GM20431 (cell line): ENCODE measurements around the gene FLT3LG.

Experiments
- in situ Hi-C: fragments of 300-500 bp; cut with MseI, MboI; formaldehyde crosslinking; loops from one replicate; pipeline ENCODE4 v1.15.0; 2020; ENCODE audit warnings: low sequenced_read_pairs; ENCODE audit not compliant: unreplicated experiment

The FLT3LG gene

DNA sequence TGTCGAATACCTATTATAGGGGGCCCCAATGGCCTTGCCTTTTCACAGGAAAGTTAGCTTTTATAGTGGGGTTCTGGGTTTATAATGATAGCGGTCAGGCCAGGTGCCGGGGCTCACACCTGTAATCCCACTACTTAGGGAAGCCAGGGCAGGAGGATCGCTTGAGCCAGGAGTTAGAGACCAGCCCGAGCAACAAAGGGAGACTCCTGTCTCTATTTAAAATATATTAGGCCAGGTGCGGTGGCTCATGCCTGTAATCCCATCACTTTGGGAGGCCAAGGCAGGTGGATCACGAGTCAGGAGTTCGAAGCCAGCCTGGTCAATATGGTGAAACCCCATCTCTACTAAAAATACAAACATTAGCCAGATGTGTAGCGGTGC lies 29.6 kb downstream of the FLT3LG start:
- in situ Hi-C loops: no loop called here

DNA sequence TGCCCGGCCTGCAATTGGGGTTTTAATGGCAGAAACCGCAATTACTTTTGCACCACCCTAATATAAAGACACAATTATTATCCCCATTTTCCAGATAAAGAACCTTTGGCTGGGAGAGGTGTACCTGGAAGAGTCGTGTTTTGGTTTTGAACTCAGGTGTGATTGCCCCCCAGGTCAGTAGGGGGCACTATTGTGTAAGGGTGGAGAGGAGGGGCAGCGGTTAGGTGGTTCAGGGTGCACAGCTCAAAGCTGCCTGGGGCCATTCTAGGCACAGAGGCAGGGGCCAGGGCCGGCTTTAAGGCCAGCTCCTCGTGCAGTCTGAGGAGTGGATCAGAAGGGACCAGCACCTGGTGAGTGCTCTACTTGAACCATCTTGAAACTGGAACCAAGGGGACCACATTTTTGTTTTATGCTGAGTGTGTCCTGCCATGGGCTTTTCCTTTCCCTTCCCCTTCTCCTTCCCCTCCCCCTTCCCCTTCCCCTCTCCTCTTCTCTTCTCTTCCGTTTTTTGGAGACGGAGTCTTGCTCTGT lies 32.6 kb downstream of the FLT3LG start:
- in situ Hi-C loops: loop anchor here (5.0 kb wide), 1 partner anchor 36 kb away; no protein-coding TSS in a partner anchor

DNA sequence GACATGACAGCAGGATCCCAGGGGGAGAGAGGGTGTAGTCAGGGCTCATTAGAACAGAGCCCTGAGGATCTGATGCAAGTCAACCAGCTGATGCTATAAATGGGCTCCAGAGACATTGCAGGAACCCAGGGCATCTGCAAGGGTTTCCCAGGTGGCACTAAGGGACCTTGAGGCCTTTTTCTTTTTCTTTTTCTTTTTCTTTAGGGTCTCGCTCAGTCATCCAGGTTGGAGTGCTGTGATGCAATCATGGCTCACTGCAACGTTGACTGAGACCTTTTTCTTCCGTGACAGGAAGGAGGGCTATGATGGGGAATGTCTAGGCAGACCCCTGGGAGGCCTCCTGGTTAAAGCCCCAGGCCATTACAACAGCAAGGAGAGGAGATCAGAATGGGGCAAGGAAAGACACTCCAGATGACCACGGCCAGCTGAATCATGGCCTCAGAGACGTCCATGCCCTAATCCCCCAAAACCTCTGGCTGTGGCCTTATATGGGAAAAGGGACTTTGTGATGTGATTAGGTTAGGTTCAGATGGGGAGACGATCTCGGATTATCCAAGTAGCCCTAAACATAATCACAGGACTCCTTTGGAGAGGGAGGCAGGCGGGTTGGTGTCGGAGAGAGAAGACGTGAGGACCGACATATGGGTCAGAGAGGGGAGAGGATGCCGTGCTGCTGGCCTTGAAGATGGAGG lies 33.9 kb downstream of the FLT3LG start:
- in situ Hi-C loops: loop anchor here (5.0 kb wide), 1 partner anchor 34 kb away; no protein-coding TSS in a partner anchor

DNA sequence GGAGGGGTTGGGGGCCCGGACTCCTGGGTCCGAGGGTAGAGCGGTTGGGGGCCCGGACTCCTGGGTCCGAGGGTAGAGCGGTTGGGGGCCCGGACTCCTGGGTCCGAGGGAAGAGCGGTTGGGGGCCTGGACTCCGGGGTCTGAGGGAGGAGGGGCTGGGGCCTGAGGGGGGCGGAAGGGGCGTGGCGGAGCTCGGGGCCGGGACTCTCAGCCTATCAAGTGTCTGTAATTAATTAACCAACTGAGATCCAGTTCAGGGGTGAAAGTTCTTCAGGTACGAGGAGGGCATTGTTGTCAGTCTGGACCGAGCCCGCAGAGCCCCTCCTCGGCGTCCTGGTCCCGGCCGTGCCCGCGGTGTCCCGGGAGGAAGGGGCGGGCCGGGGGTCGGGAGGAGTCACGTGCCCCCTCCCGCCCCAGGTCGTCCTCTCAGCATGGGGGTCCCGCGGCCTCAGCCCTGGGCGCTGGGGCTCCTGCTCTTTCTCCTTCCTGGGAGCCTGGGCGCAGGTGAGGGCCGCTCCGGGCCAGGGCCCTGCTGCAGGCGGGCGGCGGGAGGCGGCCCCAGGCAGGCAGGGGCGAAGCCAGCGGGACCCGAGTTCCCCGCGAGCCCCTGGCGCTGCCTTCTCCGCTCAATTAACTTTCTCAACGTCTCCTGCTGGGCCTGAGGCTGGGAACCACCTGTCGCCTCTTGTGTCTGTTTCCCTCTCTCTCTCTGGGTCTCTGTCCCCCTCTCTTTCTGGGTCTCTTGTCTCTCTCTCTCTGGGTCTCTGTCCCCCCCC lies 39.1 kb downstream of the FLT3LG start:
- in situ Hi-C loops: no loop called here

DNA sequence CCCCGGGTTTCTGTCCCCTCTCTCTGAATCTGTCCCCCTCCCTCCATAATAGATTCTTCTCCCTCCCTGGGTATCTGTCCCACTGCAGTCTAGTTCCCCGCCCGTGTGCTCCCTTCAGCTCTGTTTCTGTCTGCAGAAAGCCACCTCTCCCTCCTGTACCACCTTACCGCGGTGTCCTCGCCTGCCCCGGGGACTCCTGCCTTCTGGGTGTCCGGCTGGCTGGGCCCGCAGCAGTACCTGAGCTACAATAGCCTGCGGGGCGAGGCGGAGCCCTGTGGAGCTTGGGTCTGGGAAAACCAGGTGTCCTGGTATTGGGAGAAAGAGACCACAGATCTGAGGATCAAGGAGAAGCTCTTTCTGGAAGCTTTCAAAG lies 39.7 kb downstream of the FLT3LG start:
- in situ Hi-C loops: no loop called here

DNA sequence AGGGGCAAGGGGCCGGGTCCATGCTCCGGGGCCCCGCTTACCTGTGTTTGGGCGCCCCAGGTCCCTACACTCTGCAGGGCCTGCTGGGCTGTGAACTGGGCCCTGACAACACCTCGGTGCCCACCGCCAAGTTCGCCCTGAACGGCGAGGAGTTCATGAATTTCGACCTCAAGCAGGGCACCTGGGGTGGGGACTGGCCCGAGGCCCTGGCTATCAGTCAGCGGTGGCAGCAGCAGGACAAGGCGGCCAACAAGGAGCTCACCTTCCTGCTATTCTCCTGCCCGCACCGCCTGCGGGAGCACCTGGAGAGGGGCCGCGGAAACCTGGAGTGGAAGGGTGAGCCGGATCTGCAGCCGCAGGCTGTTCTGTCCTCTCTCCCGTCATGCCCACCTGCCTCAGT lies 40.1 kb downstream of the FLT3LG start:
- in situ Hi-C loops: no loop called here

DNA sequence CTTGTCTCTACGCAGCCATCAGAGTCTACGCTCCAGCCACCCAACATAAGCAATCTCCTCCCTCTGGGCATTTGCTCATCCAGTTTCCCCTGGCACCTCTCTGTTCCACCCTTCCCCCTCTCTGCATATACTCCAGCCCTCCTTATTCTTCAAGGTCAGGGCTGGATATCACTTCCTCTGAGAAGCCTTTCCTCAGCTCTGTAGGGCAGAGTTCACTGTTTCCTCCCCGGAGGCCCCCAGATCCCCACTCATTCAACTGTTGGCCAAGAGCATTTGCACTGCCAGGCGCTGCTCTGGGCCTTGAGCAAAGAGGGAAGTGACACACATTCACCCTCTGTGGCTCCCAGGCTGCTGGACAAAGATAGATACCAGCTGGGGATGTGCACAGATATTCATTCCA lies 41.8 kb downstream of the FLT3LG start:
- in situ Hi-C loops: no loop called here

DNA sequence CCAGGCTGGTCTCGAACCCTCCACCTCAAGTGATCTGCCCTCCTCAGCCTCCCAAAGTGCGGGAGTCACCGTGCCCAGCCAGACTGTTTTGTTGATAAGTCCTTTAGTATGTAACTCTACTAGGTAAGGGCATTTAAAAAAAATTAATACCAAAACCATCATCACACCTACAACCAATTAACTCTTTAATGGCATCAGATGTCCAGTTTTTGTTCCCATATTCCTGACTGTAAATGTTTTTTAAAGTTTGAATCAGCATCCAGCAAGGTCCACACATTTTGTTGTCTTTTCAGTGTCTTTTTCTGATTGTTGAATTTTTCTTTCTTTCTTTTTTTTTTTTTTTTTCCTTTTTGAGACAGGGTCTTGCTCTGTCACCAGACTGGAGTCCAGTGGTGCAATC lies 44.0 kb downstream of the FLT3LG start:
- in situ Hi-C loops: no loop called here

DNA sequence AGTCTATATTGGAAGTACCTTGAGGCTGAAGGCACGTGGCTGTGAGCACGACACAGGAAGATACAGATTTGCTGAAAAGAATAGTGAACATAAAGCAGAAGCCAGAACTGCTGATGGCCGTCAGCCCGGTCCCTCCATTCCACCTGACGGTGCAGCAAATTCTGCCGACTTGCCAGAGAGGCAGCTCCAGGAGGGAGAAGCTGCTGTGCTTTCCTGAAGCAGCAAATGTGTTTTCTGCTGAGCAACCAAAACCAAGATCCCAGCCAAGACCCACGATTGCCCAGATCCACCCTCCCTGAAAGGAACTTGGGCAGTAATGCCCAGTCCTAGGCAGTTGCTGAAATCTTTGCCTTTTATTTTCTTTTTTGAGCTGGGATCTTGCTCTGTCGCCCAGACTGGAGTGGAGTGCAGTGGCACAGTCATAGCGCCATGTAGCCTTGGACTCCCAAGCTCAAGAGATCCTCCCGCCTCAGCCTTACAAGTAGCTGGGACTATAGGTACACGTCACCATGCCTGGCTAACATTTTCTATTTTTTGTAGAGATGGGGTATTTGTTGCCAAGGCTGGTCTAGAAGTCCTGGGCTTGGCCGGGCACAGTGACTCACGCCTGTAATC lies 46.8 kb downstream of the FLT3LG start:
- in situ Hi-C loops: no loop called here

DNA sequence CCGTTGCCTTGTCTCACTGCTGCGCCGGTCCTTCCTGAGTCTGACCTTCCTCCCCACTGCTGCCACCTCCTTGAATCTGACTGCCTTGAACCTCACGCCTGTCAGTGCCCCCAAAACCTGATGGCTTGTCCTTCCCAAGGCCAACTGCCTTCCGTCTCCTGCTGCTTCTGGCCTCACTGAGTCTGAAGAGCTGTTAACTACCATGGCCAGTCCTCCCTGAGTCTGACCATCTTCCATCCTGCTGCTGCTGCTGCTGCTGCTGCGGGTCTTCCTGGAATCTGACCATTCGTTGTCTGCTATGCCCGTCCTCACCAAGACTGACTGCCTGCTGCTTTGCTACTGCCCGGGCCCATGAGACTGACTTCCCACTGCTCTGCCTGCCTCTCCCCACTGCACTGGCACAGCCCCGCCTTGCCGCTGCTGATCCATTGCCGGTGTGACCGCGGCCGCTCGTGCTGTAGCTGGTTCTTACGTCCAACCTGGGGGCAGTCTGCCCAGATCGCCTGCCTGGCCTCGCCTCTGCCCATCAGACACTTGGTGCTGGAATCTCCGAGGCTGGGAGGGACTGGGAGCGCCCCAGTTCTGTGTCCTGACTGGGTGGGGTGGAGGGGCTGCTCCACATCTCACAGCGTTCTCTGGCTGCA lies 50.9 kb downstream of the FLT3LG start:
- in situ Hi-C loops: no loop called here

DNA sequence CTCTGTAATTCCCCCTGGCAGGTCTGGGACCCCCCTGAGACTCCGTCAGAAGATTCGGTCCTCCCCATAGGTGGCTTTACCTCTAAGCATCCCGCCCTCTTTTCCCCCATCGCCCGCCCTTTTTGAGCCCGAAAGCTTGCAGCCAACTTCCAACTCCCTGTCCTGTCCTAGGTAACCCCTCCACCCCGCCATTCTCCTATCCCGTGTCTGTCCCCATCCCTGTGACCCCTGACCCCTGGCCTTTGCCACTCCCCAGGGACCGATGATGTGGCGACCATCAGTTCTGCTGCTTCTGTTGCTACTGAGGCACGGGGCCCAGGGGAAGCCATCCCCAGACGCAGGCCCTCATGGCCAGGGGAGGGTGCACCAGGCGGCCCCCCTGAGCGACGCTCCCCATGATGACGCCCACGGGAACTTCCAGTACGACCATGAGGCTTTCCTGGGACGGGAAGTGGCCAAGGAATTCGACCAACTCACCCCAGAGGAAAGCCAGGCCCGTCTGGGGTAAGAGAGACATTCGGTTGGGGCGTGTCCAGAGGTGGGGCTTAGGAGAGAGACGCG lies 54.3 kb downstream of the FLT3LG start:
- in situ Hi-C loops: no loop called here

DNA sequence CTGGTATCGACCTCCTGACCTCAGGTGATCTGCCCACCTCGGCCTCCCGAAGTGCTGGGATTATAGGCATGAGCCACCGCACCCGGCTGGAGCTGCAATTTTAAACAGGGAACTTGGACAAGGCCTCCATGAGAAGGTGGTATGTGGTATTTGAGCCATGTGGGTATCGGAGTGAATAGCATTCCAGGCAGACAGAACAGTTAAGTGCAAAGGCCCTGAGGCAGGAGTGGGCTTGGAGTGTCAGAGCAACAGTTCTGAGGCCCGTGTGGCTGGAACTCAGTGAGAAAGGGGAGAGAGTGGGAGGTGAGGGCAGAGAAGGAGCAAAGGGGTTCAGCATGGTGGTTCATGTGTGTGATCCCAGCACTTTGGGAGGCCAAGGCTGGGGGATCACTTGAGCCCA lies 56.7 kb downstream of the FLT3LG start:
- in situ Hi-C loops: no loop called here

DNA sequence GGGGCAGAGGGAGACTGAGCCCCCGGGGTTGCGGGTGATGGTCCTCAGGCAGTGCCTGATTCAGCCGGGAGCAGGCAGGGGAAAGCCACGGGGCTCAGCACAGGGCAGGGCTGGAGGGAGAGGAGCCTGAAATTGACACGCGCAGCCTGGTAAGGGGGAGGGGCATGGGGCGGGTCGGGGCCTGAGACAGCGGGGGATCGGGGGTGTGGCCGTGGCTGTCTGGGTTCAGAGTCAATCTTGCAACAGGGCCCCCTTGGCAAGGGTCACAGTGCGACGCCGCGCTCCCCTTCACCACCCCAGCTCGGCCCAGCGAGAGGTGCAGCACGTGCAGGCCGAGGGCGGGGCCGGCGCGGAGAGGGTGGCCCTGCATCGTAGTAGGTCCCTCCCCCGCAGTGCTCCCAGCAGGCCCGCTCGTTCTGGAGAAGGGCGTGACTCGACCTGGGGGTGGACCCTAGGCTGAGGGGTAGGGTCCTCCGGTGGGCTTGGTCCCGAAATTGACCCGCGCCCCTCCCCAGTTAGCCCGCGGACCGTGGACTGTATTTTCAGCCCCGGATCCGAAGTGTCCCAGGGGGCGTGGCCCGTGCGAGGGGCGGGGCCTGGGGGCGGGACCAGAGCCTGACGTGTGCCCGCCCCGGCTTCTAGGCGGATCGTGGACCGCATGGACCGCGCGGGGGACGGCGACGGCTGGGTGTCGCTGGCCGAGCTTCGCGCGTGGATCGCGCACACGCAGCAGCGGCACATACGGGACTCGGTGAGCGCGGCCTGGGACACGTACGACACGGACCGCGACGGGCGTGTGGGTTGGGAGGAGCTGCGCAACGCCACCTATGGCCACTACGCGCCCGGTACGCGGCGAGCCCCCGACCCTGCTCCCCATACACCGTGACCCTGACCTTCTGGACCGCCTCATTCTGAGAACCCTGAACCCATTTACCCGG lies 59.8 kb downstream of the FLT3LG start:
- in situ Hi-C loops: no loop called here

DNA sequence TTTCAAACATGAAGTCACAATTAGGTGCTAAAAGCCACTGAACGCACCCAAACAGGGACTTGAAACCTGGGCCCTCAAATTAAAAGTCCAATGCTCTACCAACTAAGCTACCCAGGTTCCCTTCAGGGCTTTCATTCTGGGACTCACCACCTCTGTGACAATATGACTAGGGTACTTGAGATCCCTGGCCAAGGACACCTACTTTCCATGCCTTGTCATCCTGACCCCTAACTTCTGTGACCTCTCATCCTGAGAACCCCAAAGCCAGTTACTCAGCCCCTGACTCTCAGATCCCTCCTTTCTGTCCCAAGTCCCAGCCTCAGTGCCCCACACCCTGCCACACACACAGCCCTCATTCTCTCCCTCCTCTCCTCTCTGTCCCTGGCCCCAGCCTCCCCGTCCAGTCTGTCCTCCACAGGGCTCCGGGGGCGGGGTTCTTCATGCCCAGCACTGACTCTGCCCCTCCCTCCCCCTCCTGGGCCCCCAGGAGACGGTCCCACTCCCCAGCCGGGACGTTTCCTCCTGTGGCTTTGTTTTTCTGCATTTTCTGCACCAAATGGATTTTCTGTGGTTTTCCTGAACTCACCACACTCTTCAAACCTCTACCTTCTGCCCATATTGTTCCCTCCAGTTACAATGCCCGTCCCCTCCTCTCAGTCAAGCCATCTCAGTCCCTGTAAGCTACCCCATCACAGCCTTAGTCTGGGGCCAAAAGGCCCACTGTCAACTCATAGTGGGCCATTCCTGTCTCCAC lies 60.8 kb downstream of the FLT3LG start:
- in situ Hi-C loops: no loop called here
